ENCODE results near the gene STT3B. TPM values are rescaled to one million over a fixed set of nuclear protein-coding genes. Genes with fewer than 3 reads are reported as not detected.

STT3B gene
- total and polyA plus RNA-seq, 2 of the 4 experiments (the other 2 are of a cell fraction): 45.5 to 86.4 TPM

DNA sequence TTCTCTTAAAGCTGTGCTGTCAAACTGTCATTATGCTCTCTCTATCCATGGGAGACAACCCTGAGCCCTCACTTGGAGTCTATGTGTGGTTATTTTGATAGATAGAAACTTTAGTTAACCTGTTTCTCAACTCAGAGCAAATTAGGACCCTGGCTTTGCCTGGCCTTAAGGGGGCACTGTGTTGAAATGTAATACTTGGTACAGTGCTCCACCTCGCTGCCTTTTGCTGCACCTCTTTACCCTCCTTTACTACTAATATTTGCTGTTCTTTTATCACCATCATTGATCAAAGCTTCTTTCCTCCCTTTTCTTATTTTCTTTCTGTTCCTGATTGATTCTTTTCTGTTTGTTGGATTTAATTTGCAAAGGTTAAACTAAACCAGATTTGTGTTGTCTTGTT, 34.3 kb downstream of the STT3B start:
- H3K9ac ChIP-seq (ENCODE audit: low read depth, low read length): no peak overlapping the region
- peaks cover 57% of the 10 kb centered on the region for H4K20me1 ChIP-seq (ENCODE audit: insufficient read depth, low read length)
- H3K4ac ChIP-seq (ENCODE audit: low read depth, low read length): no peak overlapping the region
- no peak overlapping the region for H3K18ac ChIP-seq (ENCODE audit: low read depth, low read length)
- dilution Hi-C loops (cut with HindIII; ENCODE audit: low sequenced_read_pairs, unreplicated experiment): no loop called here
- H2AFZ ChIP-seq (replicated peaks; ENCODE audit: low read length, poor library complexity): no peak overlapping the region
- H3K79me1 ChIP-seq (ENCODE audit: low read depth in 1 of 2, low read length in 2 of 2): peaks cover 17 to 49% of the 10 kb centered on the region in 2 experiments
- ChIA-PET POLR2A (ENCODE audit: unreplicated experiment) (no interaction called here), CTCF (interaction anchor here (1.3 kb wide), 1 partner anchor 9 kb away, joined by 3 read pairs; no protein-coding TSS in a partner anchor)
- intact Hi-C loops (cut with micrococcal nuclease): no loop called here
- H2BK5ac ChIP-seq (ENCODE audit: low read depth, low read length, poor library complexity, severe bottlenecking): no peak overlapping the region
- no peak overlapping the region for H4K8ac ChIP-seq (ENCODE audit: low read depth in 2 of 2, low read length in 2 of 2)
- no peak for TF ChIP-seq RFX5 (IDR thresholded peaks at IDR 0.05; ENCODE audit: low read depth, low read length)
- TF ChIP-seq, protein P1, sequence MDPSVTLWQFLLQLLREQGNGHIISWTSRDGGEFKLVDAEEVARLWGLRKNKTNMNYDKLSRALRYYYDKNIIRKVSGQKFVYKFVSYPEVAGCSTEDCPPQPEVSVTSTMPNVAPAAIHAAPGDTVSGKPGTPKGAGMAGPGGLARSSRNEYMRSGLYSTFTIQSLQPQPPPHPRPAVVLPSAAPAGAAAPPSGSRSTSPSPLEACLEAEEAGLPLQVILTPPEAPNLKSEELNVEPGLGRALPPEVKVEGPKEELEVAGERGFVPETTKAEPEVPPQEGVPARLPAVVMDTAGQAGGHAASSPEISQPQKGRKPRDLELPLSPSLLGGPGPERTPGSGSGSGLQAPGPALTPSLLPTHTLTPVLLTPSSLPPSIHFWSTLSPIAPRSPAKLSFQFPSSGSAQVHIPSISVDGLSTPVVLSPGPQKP (IDR thresholded peaks at IDR 0.05; ENCODE audit: borderline replicate concordance, low read depth, low read length): no peak
- TF ChIP-seq RAD21 (IDR thresholded peaks at IDR 0.05; ENCODE audit: low read length): no peak
- TF ChIP-seq, protein P2, sequence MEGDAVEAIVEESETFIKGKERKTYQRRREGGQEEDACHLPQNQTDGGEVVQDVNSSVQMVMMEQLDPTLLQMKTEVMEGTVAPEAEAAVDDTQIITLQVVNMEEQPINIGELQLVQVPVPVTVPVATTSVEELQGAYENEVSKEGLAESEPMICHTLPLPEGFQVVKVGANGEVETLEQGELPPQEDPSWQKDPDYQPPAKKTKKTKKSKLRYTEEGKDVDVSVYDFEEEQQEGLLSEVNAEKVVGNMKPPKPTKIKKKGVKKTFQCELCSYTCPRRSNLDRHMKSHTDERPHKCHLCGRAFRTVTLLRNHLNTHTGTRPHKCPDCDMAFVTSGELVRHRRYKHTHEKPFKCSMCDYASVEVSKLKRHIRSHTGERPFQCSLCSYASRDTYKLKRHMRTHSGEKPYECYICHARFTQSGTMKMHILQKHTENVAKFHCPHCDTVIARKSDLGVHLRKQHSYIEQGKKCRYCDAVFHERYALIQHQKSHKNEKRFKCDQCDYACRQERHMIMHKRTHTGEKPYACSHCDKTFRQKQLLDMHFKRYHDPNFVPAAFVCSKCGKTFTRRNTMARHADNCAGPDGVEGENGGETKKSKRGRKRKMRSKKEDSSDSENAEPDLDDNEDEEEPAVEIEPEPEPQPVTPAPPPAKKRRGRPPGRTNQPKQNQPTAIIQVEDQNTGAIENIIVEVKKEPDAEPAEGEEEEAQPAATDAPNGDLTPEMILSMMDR (conservative IDR thresholded peaks at IDR 0.05; ENCODE audit: low read depth, low read length): peak; percentile 22; the same call in 1 of the 2 replicates
- no peak for TF ChIP-seq BHLHE40 (IDR thresholded peaks at IDR 0.05; ENCODE audit: low read depth, low read length)
- no peak overlapping the region for H2BK120ac ChIP-seq (ENCODE audit: low read depth, low read length)
- in situ Hi-C loops (cut with MboI; ENCODE audit: low sequenced_read_pairs): no loop called here
- no TSS peak for BruUV-seq (replicated peaks)
- no peaks in the 10 kb centered on the region for H3K27me3 ChIP-seq (ENCODE audit: control insufficient read depth, insufficient read depth, low read length)
- peaks cover 6% of the 10 kb centered on the region for H3K9me1 ChIP-seq (ENCODE audit: insufficient read depth, low read length)
- H3K9me3 ChIP-seq (ENCODE audit: control insufficient read depth, insufficient read depth, low read length): no peaks in the 10 kb centered on the region
- no peak overlapping the region for H4K91ac ChIP-seq (ENCODE audit: insufficient read depth, low read depth, low read length)
- H2AK5ac ChIP-seq (ENCODE audit: low read depth, low read length): no peak overlapping the region
- no peak overlapping the region for H3K14ac ChIP-seq (replicated peaks; ENCODE audit: low read depth, low read length)
- no peak for DNase-seq
- H3K36me3 ChIP-seq (ENCODE audit: control insufficient read depth, insufficient read depth, low read length): no peaks in the 10 kb centered on the region
- WGBS, 2 experiments (ENCODE audit: extremely low coverage in 2 of 2, insufficient read length in 1 of 2): no CpG with 5 or more reads among the region's 1 CpG
- no peak overlapping the region for H3K23ac ChIP-seq (ENCODE audit: low read depth, low read length)
- H2AK9ac ChIP-seq (replicated peaks; ENCODE audit: low read depth, low read length, poor library complexity): no peak overlapping the region
- ATAC-seq (ENCODE audit: low read depth): peak; percentile 27; the same call in 1 of the 2 replicates
- no peak overlapping the region for H3K27ac ChIP-seq (ENCODE audit: insufficient read depth, low read length)
- H4K5ac ChIP-seq (ENCODE audit: low read depth, low read length): no peak overlapping the region
- H3K56ac ChIP-seq (ENCODE audit: extremely low read depth, insufficient read depth, low read length): no peak overlapping the region
- H2BK15ac ChIP-seq (ENCODE audit: low read depth, low read length): no peak overlapping the region
- no peak overlapping the region for H3K4me3 ChIP-seq (ENCODE audit: insufficient read depth, low read depth, low read length)
- no peaks in the 10 kb centered on the region; the same call in none of the 2 replicates for H3K4me1 ChIP-seq (ENCODE audit: control insufficient read depth, insufficient read depth, low read length)
- no peak overlapping the region for H3K4me2 ChIP-seq (ENCODE audit: low read depth, low read length)
- no peak overlapping the region for H2BK20ac ChIP-seq (ENCODE audit: low read depth, low read length)
